ENCODE results near the gene FNBP1L. TPM values are rescaled to one million over a fixed set of nuclear protein-coding genes. Genes with fewer than 3 reads are reported as not detected.

FNBP1L gene
- total and polyA plus RNA-seq, 2 of the 8 experiments (the other 6 are each of a cell fraction or from before 2014, with no cell fraction given): 48.9 to 95.9 TPM

GRCh38 chr1:93411000-93411399, 36.9 kb upstream of the FNBP1L start:
- Histone ChIP-seq H3K56ac (replicated peaks; ENCODE audit: insufficient read length, low read depth, low read length) (no peak overlapping the region), H3K4me2 (ENCODE audit: insufficient read depth in 1 of 2, low read depth in 2 of 2, low read length in 2 of 2) (peak overlapping the region; percentile 49 to 53; a peak in 2 of 4 replicates), H3K9me3 (ENCODE audit: insufficient read depth in 2 of 2, low read depth in 1 of 2, low read length in 1 of 2) (peaks cover 25 to 29% of the 10 kb centered on the region in 2 experiments), H2BK120ac (replicated peaks; ENCODE audit: low read depth, low read length) (no peak overlapping the region), H2AFZ (ENCODE audit: low read length) (no peak overlapping the region), H2BK12ac (ENCODE audit: low read depth, low read length) (no peak overlapping the region), H3K79me2 (ENCODE audit: control insufficient read depth in 1 of 2, insufficient read depth in 2 of 2, low read length in 2 of 2) (no peaks in the 10 kb centered on the region), H3K4me1 (replicated peaks in 1 of 4; ENCODE audit: control insufficient read depth in 3 of 4, insufficient read depth in 4 of 4, low read length in 3 of 4) (peaks cover 3 to 12% (median 7%) of the 10 kb centered on the region in 4 experiments; a peak in 5 of 7 replicates), H3K27me3 (replicated peaks in 1 of 4; ENCODE audit: control insufficient read depth in 3 of 4, extremely low read depth in 1 of 4, insufficient read depth in 3 of 4, low read length in 3 of 4) (no peaks in the 10 kb centered on the region), H2BK5ac (ENCODE audit: low read depth, low read length) (no peak overlapping the region), H3K23me2 (ENCODE audit: low read depth, low read length) (no peaks in the 10 kb centered on the region), H3K14ac (ENCODE audit: insufficient read length) (no peak overlapping the region), H3K4me3 (ENCODE audit: extremely low read depth in 1 of 4, insufficient read depth in 2 of 4, low read depth in 3 of 4, low read length in 4 of 4) (peak overlapping the region in 1 of 4 experiments; percentile 32; a peak in 2 of 8 replicates), H4K91ac (replicated peaks; ENCODE audit: insufficient read length, low read length) (no peak overlapping the region), H3K27ac (ENCODE audit: low read depth, low read length) (no peak overlapping the region; the same call in 1 of the 2 replicates), H3K23ac (ENCODE audit: insufficient read length) (no peak overlapping the region), H2BK15ac (ENCODE audit: low read length) (no peak overlapping the region), H4K20me1 (replicated peaks in 1 of 2; ENCODE audit: control insufficient read depth in 1 of 2, insufficient read depth in 2 of 2, low read length in 2 of 2) (no peaks in the 10 kb centered on the region), H3K18ac (ENCODE audit: extremely low read depth, low read length) (no peak overlapping the region), H3K36me3 (ENCODE audit: control insufficient read depth in 2 of 4, insufficient read depth in 4 of 4, low read length in 3 of 4) (peaks cover 0 to 21% (median 5%) of the 10 kb centered on the region in 4 experiments; a peak in 3 of 8 replicates), H3K79me1 (ENCODE audit: low read depth, low read length) (no peaks in the 10 kb centered on the region), H3K9ac (replicated peaks in 1 of 4; ENCODE audit: extremely low read depth in 1 of 4, low read depth in 3 of 4, low read length in 3 of 4) (no peak overlapping the region), H4K8ac (ENCODE audit: extremely low read depth, insufficient read depth, low read length) (no peak overlapping the region), H3K4ac (replicated peaks; ENCODE audit: insufficient read length, low read depth, low read length) (no peak overlapping the region), H4K5ac (ENCODE audit: insufficient read length, low read depth, low read length) (no peak overlapping the region), H2BK20ac (ENCODE audit: low read length) (no peak overlapping the region), H2AK5ac (ENCODE audit: low read depth, low read length) (no peak overlapping the region)
- 15% methylated on average over 2 of the region's 2 CpGs; no CpG with 5 or more reads in 1 of the 2 experiments for WGBS, 2 experiments (ENCODE audit: extremely low coverage in 1 of 2, insufficient coverage in 1 of 2, insufficient read length in 1 of 2, insufficient replicate concordance in 2 of 2, low coverage in 1 of 2, low lambda C conversion rate in 2 of 2, missing lambda C conversion rate in 1 of 2)
- FAIRE-seq (peak; percentile 80), DNase-seq (ENCODE audit: low read depth in 1 of 2, low spot score in 2 of 2) (no peak)
- CTCF ChIA-PET (ENCODE audit: partially characterized antibody): interaction anchor here (0.7 kb wide), 2 partner anchors 106 to 404 kb away, joined by 3 read pairs; no protein-coding TSS in a partner anchor
- POLR2A ChIA-PET (ENCODE audit: partially characterized antibody): no interaction called here

Measured in H1 (cell line).